GM13977 (cell line): ENCODE data around the gene KCNN4.
A peak's percentile ranks its signal among the peaks of the same experiment; 100 is the strongest.

Experiments used
- DNase-seq: peaks from one replicate; pipeline ENCODE4 v3.0.0; 2012; ENCODE audit warnings: low spot score
- in situ Hi-C: fragments of 300-500 bp; cut with MboI; formaldehyde crosslinking; loops from one replicate; pipeline ENCODE4 v1.12.0; 2022; ENCODE audit warnings: low sequenced_read_pairs, low pct_unique_long_range_greater_than_20kb, mixed read lengths, inconsistent platforms; ENCODE audit not compliant: unreplicated experiment
- TF ChIP-seq, protein P1 (sequence below): IDR thresholded peaks from 2 replicates; pipeline ENCODE4 v1.5.1; 2012; ENCODE audit warnings: mild to moderate bottlenecking, control low read depth; ENCODE audit not compliant: insufficient read depth; ENCODE audit errors: extremely low read depth, missing control alignments

The KCNN4 gene

DNA sequence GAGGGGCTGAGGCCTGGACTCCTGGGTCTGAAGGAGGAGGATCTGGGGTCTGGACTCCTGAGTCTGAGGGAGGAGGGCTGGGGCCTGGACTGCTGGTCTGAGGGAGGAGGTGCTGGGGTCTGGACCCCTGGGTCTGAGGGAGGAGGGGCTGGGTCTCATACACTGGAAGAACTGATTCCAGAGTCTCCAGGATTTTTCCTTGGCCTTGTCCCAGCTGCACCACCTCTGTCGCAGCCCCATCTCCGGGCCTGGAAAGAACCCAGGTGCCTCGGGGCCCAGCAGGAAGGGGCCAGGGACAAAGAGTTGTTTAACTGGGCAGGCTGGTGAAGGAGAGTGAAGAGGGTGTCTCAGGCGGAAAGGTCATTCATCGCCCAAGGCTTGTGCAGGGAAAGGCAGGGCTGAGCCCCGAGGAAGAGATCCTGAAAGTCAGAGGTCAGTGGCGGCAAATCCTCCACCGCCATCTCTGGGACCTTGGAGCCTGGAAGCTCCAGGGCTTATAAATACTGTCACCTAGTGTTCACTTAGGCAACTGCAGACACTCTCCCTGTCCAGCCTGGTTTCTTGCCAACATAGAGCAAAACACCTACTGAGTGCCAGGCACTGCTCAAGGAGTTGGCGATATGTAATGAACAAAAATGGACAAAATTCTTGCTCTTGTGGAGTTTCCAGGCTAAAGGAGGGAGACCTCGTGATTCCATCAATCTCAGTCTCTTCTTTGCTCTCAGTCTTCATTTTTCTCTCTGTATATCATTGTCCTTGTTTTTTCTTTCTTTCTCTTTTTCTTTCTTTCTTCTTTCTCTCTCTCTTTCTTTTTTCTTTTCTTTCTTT lies 4.4 kb upstream of the KCNN4 start:
- peak; percentile 74 for DNase-seq
- TF ChIP-seq, protein P1, sequence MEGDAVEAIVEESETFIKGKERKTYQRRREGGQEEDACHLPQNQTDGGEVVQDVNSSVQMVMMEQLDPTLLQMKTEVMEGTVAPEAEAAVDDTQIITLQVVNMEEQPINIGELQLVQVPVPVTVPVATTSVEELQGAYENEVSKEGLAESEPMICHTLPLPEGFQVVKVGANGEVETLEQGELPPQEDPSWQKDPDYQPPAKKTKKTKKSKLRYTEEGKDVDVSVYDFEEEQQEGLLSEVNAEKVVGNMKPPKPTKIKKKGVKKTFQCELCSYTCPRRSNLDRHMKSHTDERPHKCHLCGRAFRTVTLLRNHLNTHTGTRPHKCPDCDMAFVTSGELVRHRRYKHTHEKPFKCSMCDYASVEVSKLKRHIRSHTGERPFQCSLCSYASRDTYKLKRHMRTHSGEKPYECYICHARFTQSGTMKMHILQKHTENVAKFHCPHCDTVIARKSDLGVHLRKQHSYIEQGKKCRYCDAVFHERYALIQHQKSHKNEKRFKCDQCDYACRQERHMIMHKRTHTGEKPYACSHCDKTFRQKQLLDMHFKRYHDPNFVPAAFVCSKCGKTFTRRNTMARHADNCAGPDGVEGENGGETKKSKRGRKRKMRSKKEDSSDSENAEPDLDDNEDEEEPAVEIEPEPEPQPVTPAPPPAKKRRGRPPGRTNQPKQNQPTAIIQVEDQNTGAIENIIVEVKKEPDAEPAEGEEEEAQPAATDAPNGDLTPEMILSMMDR = peak; percentile 94
- in situ Hi-C loops = loop anchor here (5.0 kb wide), 1 partner anchor 38 kb away; no protein-coding TSS in a partner anchor

DNA sequence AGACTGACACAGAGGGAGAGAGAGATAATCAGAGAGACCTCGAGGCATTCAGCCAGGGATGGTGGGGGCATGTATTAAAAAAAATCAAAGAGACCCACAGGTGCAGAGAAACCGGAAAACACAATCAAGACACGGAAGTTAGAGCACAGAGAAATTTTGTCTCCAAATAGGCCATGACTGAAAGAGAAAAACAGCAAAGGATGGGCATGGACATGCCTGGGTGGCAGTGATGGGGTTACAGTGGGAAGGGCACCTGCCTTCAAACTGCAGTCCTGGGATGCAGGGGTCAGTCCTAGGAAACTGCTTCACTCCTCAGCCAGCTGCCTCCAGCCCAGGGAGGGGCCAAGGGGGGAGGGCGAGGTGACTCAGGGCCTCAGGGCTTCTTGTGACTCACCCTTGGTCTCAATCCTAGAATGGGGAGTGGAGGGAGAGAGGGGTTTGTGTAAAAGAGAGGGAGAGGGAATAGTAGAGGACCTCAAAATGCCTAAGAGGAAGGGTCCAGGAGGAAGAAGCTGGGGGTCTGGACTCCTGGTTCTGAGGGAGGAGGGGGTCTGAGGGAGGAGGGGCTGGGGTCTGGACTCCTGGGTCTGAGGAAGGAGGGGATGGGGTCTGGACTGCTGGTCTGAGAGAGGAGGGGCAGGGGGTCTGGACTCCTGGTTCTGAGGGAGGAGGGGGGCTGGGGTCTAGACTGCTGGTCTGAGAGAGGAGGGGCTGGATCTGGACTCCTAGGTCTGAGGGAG lies 3.6 kb upstream of the KCNN4 start:
- peak; percentile 53 for DNase-seq
- in situ Hi-C loops = loop anchor here (5.0 kb wide), 1 partner anchor 37 kb away; no protein-coding TSS in a partner anchor
- TF ChIP-seq, protein P1 = no peak

DNA sequence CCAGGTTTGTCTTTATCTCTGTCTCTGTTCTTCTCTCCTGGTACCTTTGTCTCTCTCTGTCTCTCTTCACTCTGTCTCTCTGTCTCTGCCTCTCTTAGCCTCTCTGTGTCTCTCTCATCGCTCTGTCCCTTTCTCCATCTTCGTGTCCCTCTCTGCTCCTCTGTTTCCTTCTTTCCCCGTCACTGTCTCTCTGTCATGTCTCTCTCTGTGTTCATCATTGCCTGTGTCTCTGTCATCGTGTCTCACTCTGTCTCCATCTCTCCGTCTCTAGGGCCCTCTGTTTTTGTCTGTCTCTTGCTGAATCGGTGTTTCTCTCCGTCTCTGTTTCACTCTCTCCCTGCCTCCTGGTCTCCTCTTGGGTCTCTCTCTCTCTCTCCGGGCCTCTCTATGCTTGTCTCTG lies 2.9 kb upstream of the KCNN4 start:
- no peak for DNase-seq
- TF ChIP-seq, protein P1 = no peak
- in situ Hi-C loops = loop anchor here (5.0 kb wide), 1 partner anchor 36 kb away; no protein-coding TSS in a partner anchor

DNA sequence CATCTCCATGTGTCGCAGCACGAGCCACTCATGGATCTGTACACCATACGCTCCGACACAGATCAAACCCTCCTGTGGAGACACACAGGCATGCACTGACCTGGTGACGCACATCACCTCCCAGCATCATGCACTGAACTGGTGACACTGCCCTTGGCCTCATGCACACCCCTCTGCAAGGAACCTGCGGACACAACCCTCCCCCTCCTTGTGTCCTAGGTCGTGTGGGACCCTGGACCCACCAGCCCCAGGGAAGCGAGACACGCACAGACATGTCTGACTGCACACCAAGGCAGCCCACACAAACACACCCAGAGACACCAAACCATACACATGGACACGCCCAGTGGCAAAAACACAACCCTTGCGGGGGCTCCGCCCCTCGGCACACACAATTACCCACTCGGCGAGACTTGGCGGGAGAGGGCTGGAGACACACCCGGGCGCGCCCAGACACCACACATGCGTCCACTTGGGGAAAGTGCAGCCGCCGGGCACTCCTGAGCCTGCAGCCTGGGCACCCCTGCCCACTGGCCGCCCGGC lies 2.0 kb upstream of the KCNN4 start:
- in situ Hi-C loops = loop anchor here (5.0 kb wide), 1 partner anchor 35 kb away; no protein-coding TSS in a partner anchor
- DNase-seq = no peak
- TF ChIP-seq, protein P1 = no peak

DNA sequence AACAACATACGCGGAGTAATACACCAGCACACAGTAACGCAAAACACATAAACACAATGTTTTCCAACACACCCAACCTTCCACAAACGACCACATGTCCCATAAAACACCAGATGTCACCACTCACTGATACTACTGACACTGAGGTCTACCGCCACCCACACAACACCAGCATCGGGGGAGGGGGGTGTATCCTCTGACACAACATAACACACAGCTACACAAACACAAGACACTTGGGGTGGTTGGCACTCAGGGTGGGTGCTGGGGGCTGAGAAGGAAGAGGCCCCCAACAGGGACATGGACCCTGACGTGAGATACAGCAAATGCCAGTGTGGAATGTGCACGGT lies 1.5 kb upstream of the KCNN4 start:
- in situ Hi-C loops = loop anchor here (5.0 kb wide), 1 partner anchor 35 kb away; no protein-coding TSS in a partner anchor

More for the DNA sequence above, 1.5 kb upstream of the KCNN4 start:
- TF ChIP-seq, protein P1 = no peak
- DNase-seq = no peak
